Cardiac fibroblast (primary cell): ENCODE results near the gene BMPER.

Source experiments
- DNase-seq, 2 donors: peaks; one replicate each; pipeline versions ENCODE4 v3.0.0 to v3.0.0-alpha.2; 2010; ENCODE audit warnings: low read depth in 2 of 2
- H3K4me3 ChIP-seq, 2 donors: replicated peaks in 1 of 2; 1 replicate in 1 of 2; 2 replicates in 1 of 2; pipeline ENCODE4 v1.5.1; 2011; ENCODE audit warnings: low read depth in 2 of 2, low read length in 2 of 2, mild to moderate bottlenecking in 2 of 2, moderate library complexity in 1 of 2
- TF ChIP-seq, protein P1 (sequence below): IDR thresholded peaks from one replicate; pipeline ENCODE4 v1.5.1; 2011; ENCODE audit warnings: low read depth, mild to moderate bottlenecking, low read length, inconsistent platforms

Gene BMPER

DNA sequence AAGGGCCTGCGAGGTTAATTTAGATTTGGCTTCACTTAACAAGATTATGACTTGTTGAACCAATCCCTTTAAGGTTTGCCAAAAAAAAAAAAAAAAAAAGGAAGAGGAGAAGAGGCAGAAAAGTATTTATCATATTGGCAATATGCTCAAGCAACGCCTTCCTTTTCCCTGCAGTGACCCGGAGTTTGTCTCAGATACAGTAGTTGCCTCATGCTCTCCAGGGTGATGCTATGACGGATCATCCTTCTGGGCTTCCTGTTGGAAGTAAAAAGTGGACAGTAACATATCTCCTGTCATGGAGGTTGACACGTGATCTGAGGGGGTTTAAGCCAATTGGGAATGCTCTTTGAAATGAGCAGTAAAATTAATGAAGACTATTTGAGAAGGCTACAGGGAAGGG, 117.3 kb downstream of the BMPER start:
- TF ChIP-seq, protein P1, sequence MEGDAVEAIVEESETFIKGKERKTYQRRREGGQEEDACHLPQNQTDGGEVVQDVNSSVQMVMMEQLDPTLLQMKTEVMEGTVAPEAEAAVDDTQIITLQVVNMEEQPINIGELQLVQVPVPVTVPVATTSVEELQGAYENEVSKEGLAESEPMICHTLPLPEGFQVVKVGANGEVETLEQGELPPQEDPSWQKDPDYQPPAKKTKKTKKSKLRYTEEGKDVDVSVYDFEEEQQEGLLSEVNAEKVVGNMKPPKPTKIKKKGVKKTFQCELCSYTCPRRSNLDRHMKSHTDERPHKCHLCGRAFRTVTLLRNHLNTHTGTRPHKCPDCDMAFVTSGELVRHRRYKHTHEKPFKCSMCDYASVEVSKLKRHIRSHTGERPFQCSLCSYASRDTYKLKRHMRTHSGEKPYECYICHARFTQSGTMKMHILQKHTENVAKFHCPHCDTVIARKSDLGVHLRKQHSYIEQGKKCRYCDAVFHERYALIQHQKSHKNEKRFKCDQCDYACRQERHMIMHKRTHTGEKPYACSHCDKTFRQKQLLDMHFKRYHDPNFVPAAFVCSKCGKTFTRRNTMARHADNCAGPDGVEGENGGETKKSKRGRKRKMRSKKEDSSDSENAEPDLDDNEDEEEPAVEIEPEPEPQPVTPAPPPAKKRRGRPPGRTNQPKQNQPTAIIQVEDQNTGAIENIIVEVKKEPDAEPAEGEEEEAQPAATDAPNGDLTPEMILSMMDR, result no peak
- DNase-seq, result no peak
- H3K4me3 ChIP-seq, result no peak overlapping the region

DNA sequence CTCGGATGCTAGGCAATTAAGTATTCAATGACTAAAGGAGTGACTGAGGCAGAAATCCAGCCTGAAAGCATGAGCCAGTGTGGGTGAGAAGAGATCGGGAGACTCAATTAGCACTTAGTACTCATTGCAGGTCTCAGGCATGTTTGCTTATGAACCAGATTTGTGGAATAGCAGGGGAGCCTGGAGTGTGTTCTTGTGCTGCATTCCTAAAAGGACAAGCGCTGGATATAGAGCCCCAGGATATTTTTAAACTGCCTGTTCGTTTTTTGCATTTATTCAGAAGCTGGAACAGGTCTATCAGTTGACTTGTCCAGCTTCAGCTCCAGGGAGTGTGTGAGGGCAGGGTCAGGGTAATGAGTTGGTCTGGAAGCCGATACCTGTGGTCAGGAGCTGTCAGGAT, 120.3 kb downstream of the BMPER start:
- no peak for DNase-seq
- TF ChIP-seq, protein P1, result no peak
- no peak overlapping the region for H3K4me3 ChIP-seq

DNA sequence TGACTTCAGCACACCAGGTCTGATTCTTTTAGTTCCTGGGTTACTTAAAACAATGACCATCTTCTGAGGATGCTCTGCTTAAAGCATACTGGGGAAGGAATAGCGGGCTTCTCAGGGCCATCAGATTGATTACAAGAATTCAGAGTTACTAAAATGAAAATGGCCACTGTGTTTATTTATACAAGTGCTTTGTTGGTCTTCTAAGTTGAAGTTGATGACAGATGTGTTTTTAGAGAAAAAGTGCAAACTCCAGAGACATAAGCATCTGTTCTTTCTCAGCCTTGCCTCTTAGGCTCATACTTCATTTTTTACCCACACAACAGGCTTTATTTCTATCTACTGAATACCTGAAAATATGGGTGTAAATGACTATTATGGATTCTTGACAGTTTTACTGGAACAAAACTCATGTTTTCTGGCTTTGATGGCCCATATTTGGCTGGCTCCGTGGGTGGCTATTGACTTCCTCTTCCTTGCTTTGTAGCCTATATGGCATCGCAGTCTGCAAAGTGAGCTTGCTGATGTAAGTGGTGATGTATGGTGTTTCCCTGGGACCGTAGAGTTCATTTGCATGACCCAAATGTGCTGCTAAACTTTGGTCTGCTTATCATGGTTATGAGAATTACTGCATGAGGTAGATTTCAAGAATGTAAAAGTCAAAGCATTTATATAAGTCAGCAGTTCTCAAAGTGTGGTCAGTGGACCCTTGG, 121.3 kb downstream of the BMPER start:
- no peak overlapping the region for H3K4me3 ChIP-seq
- TF ChIP-seq, protein P1, result no peak
- DNase-seq, result peak in 1 of 2 donors; percentile 15

DNA sequence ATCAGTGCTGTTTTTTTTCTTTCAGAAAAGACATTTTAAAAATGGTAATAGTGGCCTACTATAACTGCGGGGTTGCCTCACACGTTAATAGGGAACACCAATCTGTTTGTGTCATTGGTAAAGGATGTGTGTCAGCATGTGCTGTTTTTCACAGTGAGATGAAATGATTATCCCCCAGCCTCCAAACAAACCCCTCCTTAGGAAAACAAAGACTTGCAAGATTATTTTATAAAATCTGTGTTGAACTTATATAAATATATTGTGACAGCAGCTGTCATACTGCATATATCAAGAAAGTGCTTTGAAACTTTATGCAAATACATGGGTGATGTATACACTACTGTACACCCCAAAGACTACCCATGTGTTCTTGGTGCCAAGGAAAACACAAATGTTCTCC, 125.8 kb downstream of the BMPER start:
- TF ChIP-seq, protein P1, result no peak
- H3K4me3 ChIP-seq, result no peak overlapping the region
- peak in 1 of 2 donors; percentile 27 for DNase-seq

GRCh38 chr7:34034728-34035127, 129.4 kb downstream of the BMPER start:
- no peak for DNase-seq
- no peak overlapping the region for H3K4me3 ChIP-seq
- TF ChIP-seq, protein P1, result no peak

- peak; percentile 63 to 78 for DNase-seq
- TF ChIP-seq, protein P1, result no peak
- H3K4me3 ChIP-seq, result no peak overlapping the region
These were observed 130.9 kb downstream of the BMPER start for GRCh38 chr7:34036051-34036920.
